Parathyroid adenoma (tissue), 2 donors: ENCODE results near the gene ZNF878.

Source experiments
- H2AFZ ChIP-seq: fragments of 300-600 bp; sonication (generic); one replicate; pipeline ENCODE4 v1.7.0; 2017; ENCODE audit warnings: antibody characterized with exemption, mild to moderate bottlenecking
- H3K27ac ChIP-seq: fragments of 300-600 bp; sonication (generic); one replicate; pipeline ENCODE4 v1.7.0; 2017
- H3K27me3 ChIP-seq: fragments of 300-600 bp; sonication (generic); one replicate; pipeline ENCODE4 v1.7.0; 2017; ENCODE audit warnings: low read length; ENCODE audit not compliant: control insufficient read depth, insufficient read depth
- H3K36me3 ChIP-seq: fragments of 300-600 bp; sonication (generic); one replicate; pipeline ENCODE4 v1.7.0; 2017; ENCODE audit warnings: low read length; ENCODE audit not compliant: control insufficient read depth, insufficient read depth
- H3K4me1 ChIP-seq: fragments of 300-600 bp; sonication (generic); one replicate; pipeline ENCODE4 v1.7.0; 2017; ENCODE audit warnings: control low read depth
- H3K4me2 ChIP-seq: fragments of 300-600 bp; sonication (generic); one replicate; pipeline ENCODE4 v1.7.0; 2017; ENCODE audit warnings: low read length
- H3K4me3 ChIP-seq: fragments of 300-600 bp; sonication (generic); one replicate; pipeline ENCODE4 v1.7.0; 2017; ENCODE audit warnings: low read depth, low read length
- H3K79me2 ChIP-seq: fragments of 300-600 bp; sonication (generic); one replicate; pipeline ENCODE4 v1.7.0; 2017; ENCODE audit warnings: control low read depth
- H3K9ac ChIP-seq: fragments of 300-600 bp; sonication (generic); one replicate; pipeline ENCODE4 v1.7.0; 2017; ENCODE audit warnings: mild to moderate bottlenecking
- H3K9me3 ChIP-seq: fragments of 300-600 bp; sonication (generic); one replicate; pipeline ENCODE4 v1.7.0; 2017; ENCODE audit warnings: low read length; ENCODE audit not compliant: control insufficient read depth
- TF ChIP-seq, protein P1 (sequence below): fragments of 300-600 bp; sonication (generic); IDR thresholded peaks from one replicate; pipeline ENCODE4 v1.7.0; 2017; ENCODE audit warnings: antibody characterized with exemption, mild to moderate bottlenecking
- donor health status: primary hyperparathyroidism.

Gene ZNF878

DNA sequence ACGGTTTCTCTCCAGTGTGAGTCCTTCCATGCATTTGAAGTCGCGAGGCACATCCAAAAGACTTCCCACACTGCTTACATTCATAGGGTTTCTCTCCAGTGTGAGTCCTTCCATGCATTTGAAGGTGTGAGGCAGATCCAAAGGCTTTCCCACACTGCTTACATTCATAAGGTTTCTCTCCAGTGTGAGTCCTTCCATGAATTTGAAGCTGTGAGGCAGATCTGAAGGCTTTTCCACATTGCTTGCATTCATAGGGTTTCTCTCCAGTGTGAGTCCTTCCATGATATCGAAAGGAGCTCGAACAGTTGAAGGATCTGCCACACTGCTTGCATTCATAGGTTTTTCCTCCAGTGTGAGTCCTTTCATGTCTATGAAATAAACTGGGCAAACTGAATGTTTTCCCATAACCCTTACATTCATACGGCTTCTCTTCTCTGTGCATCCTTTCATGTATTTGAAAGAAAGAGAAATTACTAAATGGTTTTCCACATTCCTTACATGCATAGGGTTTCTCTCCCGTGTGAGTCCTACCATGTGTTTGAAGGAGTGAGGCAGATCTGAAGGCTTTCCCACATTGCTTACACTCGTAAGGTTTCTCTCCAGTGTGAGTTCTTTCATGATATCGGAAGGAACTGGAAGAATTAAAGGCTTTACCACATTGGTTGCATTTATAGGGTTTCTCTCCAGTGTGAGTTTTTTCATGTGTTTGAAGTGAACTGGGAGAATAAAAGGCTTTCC is 37.6 kb downstream of the ZNF878 start:
- peaks cover 14% of the 10 kb centered on the region for H3K79me2 ChIP-seq
- H3K27ac ChIP-seq = no peak overlapping the region
- H3K9ac ChIP-seq = no peak overlapping the region
- H3K4me1 ChIP-seq = no peaks in the 10 kb centered on the region
- H3K9me3 ChIP-seq = peaks cover 5% of the 10 kb centered on the region
- H3K4me3 ChIP-seq = no peak overlapping the region
- H3K27me3 ChIP-seq = no peaks in the 10 kb centered on the region
- H2AFZ ChIP-seq = no peak overlapping the region
- H3K36me3 ChIP-seq = peaks cover 12% of the 10 kb centered on the region
- no peak overlapping the region for H3K4me2 ChIP-seq
- TF ChIP-seq, protein P1, sequence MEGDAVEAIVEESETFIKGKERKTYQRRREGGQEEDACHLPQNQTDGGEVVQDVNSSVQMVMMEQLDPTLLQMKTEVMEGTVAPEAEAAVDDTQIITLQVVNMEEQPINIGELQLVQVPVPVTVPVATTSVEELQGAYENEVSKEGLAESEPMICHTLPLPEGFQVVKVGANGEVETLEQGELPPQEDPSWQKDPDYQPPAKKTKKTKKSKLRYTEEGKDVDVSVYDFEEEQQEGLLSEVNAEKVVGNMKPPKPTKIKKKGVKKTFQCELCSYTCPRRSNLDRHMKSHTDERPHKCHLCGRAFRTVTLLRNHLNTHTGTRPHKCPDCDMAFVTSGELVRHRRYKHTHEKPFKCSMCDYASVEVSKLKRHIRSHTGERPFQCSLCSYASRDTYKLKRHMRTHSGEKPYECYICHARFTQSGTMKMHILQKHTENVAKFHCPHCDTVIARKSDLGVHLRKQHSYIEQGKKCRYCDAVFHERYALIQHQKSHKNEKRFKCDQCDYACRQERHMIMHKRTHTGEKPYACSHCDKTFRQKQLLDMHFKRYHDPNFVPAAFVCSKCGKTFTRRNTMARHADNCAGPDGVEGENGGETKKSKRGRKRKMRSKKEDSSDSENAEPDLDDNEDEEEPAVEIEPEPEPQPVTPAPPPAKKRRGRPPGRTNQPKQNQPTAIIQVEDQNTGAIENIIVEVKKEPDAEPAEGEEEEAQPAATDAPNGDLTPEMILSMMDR = no peak

DNA sequence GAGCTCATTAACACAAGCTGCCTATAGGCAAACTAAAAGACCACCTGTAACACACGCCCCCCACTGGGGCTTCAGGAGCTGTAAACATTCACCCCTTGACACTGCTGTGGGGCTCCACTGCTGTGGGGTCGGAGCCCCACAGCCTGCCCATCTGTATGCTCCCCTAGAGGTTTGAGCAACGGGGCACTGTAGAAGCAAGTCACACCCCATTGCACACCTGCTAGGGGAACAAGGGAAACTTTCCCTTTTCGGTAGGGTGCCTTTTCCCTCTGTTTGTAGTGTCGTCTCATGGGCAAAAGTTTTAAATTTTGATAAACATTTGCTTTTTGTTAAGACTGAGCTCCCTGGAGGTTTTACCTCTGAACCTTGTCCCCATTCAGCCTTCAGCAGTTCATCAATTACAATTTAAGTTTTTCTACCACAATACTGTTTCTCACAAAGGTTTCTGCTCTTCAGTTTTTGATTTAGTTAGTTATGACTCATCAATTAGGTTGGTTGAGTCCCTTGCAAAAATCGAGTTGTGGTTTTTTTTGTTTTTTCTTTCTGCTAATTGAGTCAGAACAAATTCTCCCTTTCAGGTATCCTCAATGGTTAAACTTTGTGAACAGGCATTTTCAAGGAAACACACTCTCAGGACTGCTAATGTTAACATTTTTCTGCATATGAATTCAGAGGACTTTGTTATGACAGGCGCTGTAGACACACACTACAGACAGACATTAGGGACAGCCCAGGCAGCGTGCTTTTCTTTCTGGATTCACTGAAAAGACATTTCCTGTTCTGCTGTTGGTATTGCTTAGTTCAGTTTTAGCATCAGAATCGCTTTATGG is 52.4 kb downstream of the ZNF878 start:
- no peak overlapping the region for H3K27ac ChIP-seq
- no peak overlapping the region for H3K9ac ChIP-seq
- no peak overlapping the region for H2AFZ ChIP-seq
- no peaks in the 10 kb centered on the region for H3K27me3 ChIP-seq
- no peaks in the 10 kb centered on the region for H3K9me3 ChIP-seq
- TF ChIP-seq, protein P1 = no peak
- H3K4me3 ChIP-seq = no peak overlapping the region
- peaks cover 37% of the 10 kb centered on the region for H3K79me2 ChIP-seq
- no peaks in the 10 kb centered on the region for H3K4me1 ChIP-seq
- H3K4me2 ChIP-seq = no peak overlapping the region
- no peaks in the 10 kb centered on the region for H3K36me3 ChIP-seq

- peaks cover 48% of the 10 kb centered on the region for H3K79me2 ChIP-seq
- H3K9ac ChIP-seq = no peak overlapping the region
- H3K36me3 ChIP-seq = no peaks in the 10 kb centered on the region
- H3K27ac ChIP-seq = no peak overlapping the region
- H3K9me3 ChIP-seq = no peaks in the 10 kb centered on the region
- H3K4me1 ChIP-seq = no peaks in the 10 kb centered on the region
- TF ChIP-seq, protein P1 = no peak
- H2AFZ ChIP-seq = no peak overlapping the region
- no peaks in the 10 kb centered on the region for H3K27me3 ChIP-seq
- H3K4me2 ChIP-seq = no peak overlapping the region
- H3K4me3 ChIP-seq = no peak overlapping the region
Measured at GRCh38 chr19:11995174-11995573, 57.6 kb downstream of the ZNF878 start.
